OCI-LY3 (cell line): ENCODE measurements around the gene CLEC16A.

Experiments used
- CTCF ChIP-seq: fragments of 200-600, 300-600 bp; sonication (generic); IDR thresholded peaks from 2 replicates; pipeline ENCODE4 v1.5.1; 2014; ENCODE audit warnings: antibody characterized with exemption, low read length, low read depth
- EZH2phosphoT487 ChIP-seq: fragments of 200-600 bp; shearing (Covaris generic); IDR thresholded peaks from 2 replicates; pipeline ENCODE4 v1.6.1; 2018; ENCODE audit warnings: antibody characterized with exemption, mixed run types, low read depth

GRCh38 chr16:11201498-11202259 is 257.3 kb downstream of the CLEC16A start:
- TF ChIP-seq CTCF (no peak), EZH2phosphoT487 (no peak)
